SK-N-SH treated with all-trans-retinoic acid at 6 μM for 48 hours (cell line): Measurements from ENCODE around the gene MAP3K14.
A peak's percentile ranks its signal among the peaks of the same experiment; 100 is the strongest.

Experiments used
- ATAC-seq: fragments of 200-7000 bp; cut with Tn5 transposase; 3 replicates; pipeline ENCODE4 v1.9.1; 2020; ENCODE audit warnings: mild to moderate bottlenecking, moderate library complexity
- ARNTL ChIP-seq: fragments of 450-650 bp; formaldehyde crosslinking; IDR thresholded peaks from 2 replicates; pipeline ENCODE4 v1.5.0; 2020; ENCODE audit warnings: low read depth, mild to moderate bottlenecking, moderate library complexity, borderline replicate concordance
- BACH2 ChIP-seq: fragments of 250-450 bp; sonication (Bioruptor Pico); IDR thresholded peaks from 2 replicates; pipeline ENCODE4 v1.9.0; 2021; ENCODE audit warnings: mild to moderate bottlenecking, borderline replicate concordance
- CREB5 ChIP-seq: fragments of 250-450 bp; sonication (Bioruptor Pico); IDR thresholded peaks from 2 replicates; pipeline ENCODE4 v1.5.1; 2020; ENCODE audit warnings: low read depth, mild to moderate bottlenecking, moderate library complexity
- CSDC2 ChIP-seq: fragments of 250-450 bp; sonication (Bioruptor Pico); IDR thresholded peaks from 2 replicates; pipeline ENCODE4 v1.5.0; 2020; ENCODE audit warnings: mild to moderate bottlenecking, moderate library complexity
- CSRNP3 ChIP-seq: fragments of 250-450 bp; sonication (Bioruptor Pico); IDR thresholded peaks from 2 replicates; pipeline ENCODE4 v1.5.1; 2021; ENCODE audit warnings: mild to moderate bottlenecking, moderate library complexity
- ESRRG ChIP-seq: fragments of 250-450 bp; sonication (Bioruptor Pico); IDR thresholded peaks from 2 replicates; pipeline ENCODE4 v1.6.1; 2021; ENCODE audit warnings: mild to moderate bottlenecking
- GLIS3 ChIP-seq: fragments of 250-450 bp; sonication (Bioruptor Pico); IDR thresholded peaks from 2 replicates; pipeline ENCODE4 v1.5.0; 2020; ENCODE audit warnings: mild to moderate bottlenecking, moderate library complexity
- ISL1 ChIP-seq: fragments of 250-450 bp; sonication (Bioruptor Pico); IDR thresholded peaks from 2 replicates; pipeline ENCODE4 v2.1.2; 2022; ENCODE audit warnings: mild to moderate bottlenecking, moderate library complexity
- OSR1 ChIP-seq: fragments of 250-450 bp; sonication (Bioruptor Pico); IDR thresholded peaks from 2 replicates; pipeline ENCODE4 v1.8.0; 2022; ENCODE audit warnings: moderate library complexity, mild to moderate bottlenecking, inconsistent platforms
- POU6F1 ChIP-seq: fragments of 250-450 bp; sonication (Bioruptor Pico); IDR thresholded peaks from 2 replicates; pipeline ENCODE4 v1.8.0; 2021; ENCODE audit warnings: low read depth, mild to moderate bottlenecking, moderate library complexity, borderline replicate concordance
- PPARA ChIP-seq: fragments of 250-450 bp; sonication (Bioruptor Pico); IDR thresholded peaks from 2 replicates; pipeline ENCODE4 v1.5.0; 2020; ENCODE audit warnings: mild to moderate bottlenecking, borderline replicate concordance
- RARB ChIP-seq: fragments of 250-450 bp; sonication (Bioruptor Pico); IDR thresholded peaks from 2 replicates; pipeline ENCODE4 v1.8.0; 2021; ENCODE audit warnings: mild to moderate bottlenecking, moderate library complexity
- SNAI2 ChIP-seq: fragments of 250-450 bp; sonication (Bioruptor Pico); IDR thresholded peaks from 2 replicates; pipeline ENCODE4 v1.5.0; 2020; ENCODE audit warnings: mild to moderate bottlenecking, moderate library complexity
- TCF4 ChIP-seq: fragments of 250-450 bp; sonication (Bioruptor Pico); IDR thresholded peaks from 2 replicates; pipeline ENCODE4 v1.8.0; 2021; ENCODE audit warnings: mild to moderate bottlenecking, moderate library complexity, borderline replicate concordance
- TOX ChIP-seq: fragments of 250-450 bp; sonication (Bioruptor Pico); IDR thresholded peaks from 2 replicates; pipeline ENCODE4 v1.8.0; 2021; ENCODE audit warnings: mild to moderate bottlenecking, moderate library complexity, borderline replicate concordance
- TSHZ2 ChIP-seq: fragments of 250-450 bp; sonication (Bioruptor Pico); IDR thresholded peaks from 2 replicates; pipeline ENCODE4 v1.5.0; 2020; ENCODE audit warnings: mild to moderate bottlenecking, moderate library complexity
- ZC3H10 ChIP-seq: fragments of 250-450 bp; sonication (Bioruptor Pico); IDR thresholded peaks from 2 replicates; pipeline ENCODE4 v1.5.1; 2021; ENCODE audit warnings: mild to moderate bottlenecking, moderate library complexity
- ZFP30 ChIP-seq: fragments of 450-650 bp; formaldehyde crosslinking; IDR thresholded peaks from 2 replicates; pipeline ENCODE4 v1.5.0; 2022; ENCODE audit warnings: mild to moderate bottlenecking, moderate library complexity
- ZNF565 ChIP-seq: fragments of 450-650 bp; formaldehyde crosslinking; conservative IDR thresholded peaks from 2 replicates; pipeline ENCODE4 v1.5.0; 2020; ENCODE audit warnings: low read depth, mild to moderate bottlenecking, moderate library complexity
- ZNF70 ChIP-seq: fragments of 450-650 bp; formaldehyde crosslinking; IDR thresholded peaks from 2 replicates; pipeline ENCODE4 v1.5.0; 2020; ENCODE audit warnings: mild to moderate bottlenecking, moderate library complexity
- ZNF8 ChIP-seq: fragments of 450-650 bp; formaldehyde crosslinking; IDR thresholded peaks from 2 replicates; pipeline ENCODE4 v1.5.0; 2020; ENCODE audit warnings: mild to moderate bottlenecking, moderate library complexity

MAP3K14 gene

GRCh38 chr17:45222014-45222288 is 94.9 kb downstream of the MAP3K14 start:
- TF ChIP-seq ZC3H10 (CRISPR knock-in tag), result no peak
- TF ChIP-seq SNAI2 (CRISPR knock-in tag), result no peak
- no peak for TF ChIP-seq ZNF8 (CRISPR knock-in tag)
- no peak for TF ChIP-seq PPARA (CRISPR knock-in tag)
- TF ChIP-seq ARNTL (CRISPR knock-in tag), result no peak
- TF ChIP-seq OSR1, result no peak
- TF ChIP-seq GLIS3 (CRISPR knock-in tag), result no peak
- TF ChIP-seq ESRRG (CRISPR knock-in tag), result no peak
- no peak for TF ChIP-seq ZNF70 (CRISPR knock-in tag)
- no peak for TF ChIP-seq ZNF565
- TF ChIP-seq POU6F1 (CRISPR knock-in tag), result no peak
- TF ChIP-seq CREB5 (CRISPR knock-in tag), result no peak
- no peak for TF ChIP-seq RARB (CRISPR knock-in tag)
- no peak for ATAC-seq

- ATAC-seq, result peak; percentile 12; the same call in 2 of the 3 replicates
- TF ChIP-seq GLIS3 (CRISPR knock-in tag) (no peak), ZNF8 (CRISPR knock-in tag) (no peak), ZFP30 (CRISPR knock-in tag) (no peak), ZC3H10 (CRISPR knock-in tag) (no peak), OSR1 (no peak), ESRRG (CRISPR knock-in tag) (no peak), PPARA (CRISPR knock-in tag) (no peak), CREB5 (CRISPR knock-in tag) (no peak), ISL1 (CRISPR knock-in tag) (no peak), BACH2 (CRISPR knock-in tag) (no peak), ARNTL (CRISPR knock-in tag) (no peak), ZNF565 (no peak), TCF4 (CRISPR knock-in tag) (no peak), TOX (no peak), SNAI2 (CRISPR knock-in tag) (no peak), CSDC2 (CRISPR knock-in tag) (no peak), CSRNP3 (CRISPR knock-in tag) (no peak), TSHZ2 (CRISPR knock-in tag) (no peak)
Observed at GRCh38 chr17:45221081-45222013, 95.5 kb downstream of the MAP3K14 start, which contains the start of gene FMNL1. TSS of gene FMNL1 (plus strand) at chr17:45221885. CDS start at chr17:45222125, 240 bp downstream.

GRCh38 chr17:45220079-45220478 is 96.7 kb downstream of the MAP3K14 start:
- ATAC-seq, result no peak
- no peak for TF ChIP-seq ZNF70 (CRISPR knock-in tag)
